CD4-positive, CD25-positive, alpha-beta regulatory T cell (primary cell): Measurements from ENCODE around the gene DOK6. TPM values are rescaled to one million over a fixed set of nuclear protein-coding genes. Genes with fewer than 3 reads are reported as not detected.

Source experiments
- ATAC-seq, 2 donors: fragments of 150-1000 bp; cut with Tn5 transposase; one replicate each; pipeline ENCODE4 v1.10.0; 2021; ENCODE audit warnings: low read depth in 2 of 2, moderate number of reproducible peaks in 2 of 2, moderate library complexity in 1 of 2
- DNase-seq, 3 donors: peaks; one replicate each; pipeline versions ENCODE4 v3.0.0 to v3.0.0-alpha.2; 2012 to 2022; ENCODE audit warnings: mixed read lengths in 1 of 3
- H3K27ac ChIP-seq: one replicate; pipeline ENCODE4 v1.7.0; 2013; ENCODE audit warnings: mild to moderate bottlenecking, low read length; ENCODE audit not compliant: insufficient read depth, poor library complexity, severe bottlenecking
- H3K27me3 ChIP-seq: one replicate; pipeline ENCODE4 v1.7.0; 2013; ENCODE audit warnings: low read length; ENCODE audit not compliant: control insufficient read depth, insufficient read depth
- H3K36me3 ChIP-seq: one replicate; pipeline ENCODE4 v1.7.0; 2013; ENCODE audit warnings: mild to moderate bottlenecking, low read length, moderate library complexity; ENCODE audit not compliant: control insufficient read depth, insufficient read depth
- H3K4me1 ChIP-seq: 2 replicates; pipeline ENCODE4 v1.7.0; 2013; ENCODE audit warnings: mild to moderate bottlenecking, low read length; ENCODE audit not compliant: insufficient read depth, control insufficient read depth, poor library complexity, severe bottlenecking
- H3K4me3 ChIP-seq: one replicate; pipeline ENCODE4 v1.7.0; 2013; ENCODE audit warnings: low read depth, mild to moderate bottlenecking, low read length, moderate library complexity
- H3K9me3 ChIP-seq, 2 experiments: 1 replicate in 1 of 2; 2 replicates in 1 of 2; pipeline ENCODE4 v1.7.0; 2013; ENCODE audit warnings: low read length in 2 of 2, mild to moderate bottlenecking in 1 of 2, moderate library complexity in 1 of 2; ENCODE audit not compliant: control insufficient read depth in 2 of 2
- H3K27ac Mint-ChIP-seq, 3 donors: one replicate each; pipeline ENCODE4 v1.8.0; 2020 to 2022; ENCODE audit warnings: mild to moderate bottlenecking in 3 of 3, mixed read lengths in 3 of 3, moderate library complexity in 2 of 3
- H3K27me3 Mint-ChIP-seq: one replicate; pipeline ENCODE4 v1.8.0; 2022; ENCODE audit warnings: mild to moderate bottlenecking, mixed read lengths
- H3K36me3 Mint-ChIP-seq: one replicate; pipeline ENCODE4 v1.8.0; 2020; ENCODE audit warnings: mixed read lengths
- H3K4me1 Mint-ChIP-seq, 4 donors: one replicate each; pipeline ENCODE4 v1.8.0; 2020 to 2022; ENCODE audit warnings: mixed read lengths in 4 of 4, mild to moderate bottlenecking in 1 of 4
- H3K4me3 Mint-ChIP-seq, 4 donors: one replicate each; pipeline ENCODE4 v1.8.0; 2020 to 2022; ENCODE audit warnings: mild to moderate bottlenecking in 4 of 4, mixed read lengths in 4 of 4, moderate library complexity in 3 of 4
- H3K9me3 Mint-ChIP-seq, 7 donors: one replicate each; pipeline ENCODE4 v1.8.0; 2020 to 2022; ENCODE audit warnings: mixed read lengths in 7 of 7, mild to moderate bottlenecking in 3 of 7, moderate library complexity in 2 of 7
- polyA plus RNA-seq, 4 donors: library from polyadenylated mRNA; unstranded; fragments of 300-500 nt; fragmentation: Illumina TruSeq; gene quantifications; one replicate each; pipeline ENCODE4 v1.2.3, GENCODE V29; 2021
- total RNA-seq: library from RNA; stranded (reverse); gene quantifications from one replicate; pipeline ENCODE4 v1.2.3, GENCODE V29; 2022

Gene DOK6
- total and polyA plus RNA-seq, 5 donors from 2014 or later, result 0.03 TPM; not detected in 4

DNA sequence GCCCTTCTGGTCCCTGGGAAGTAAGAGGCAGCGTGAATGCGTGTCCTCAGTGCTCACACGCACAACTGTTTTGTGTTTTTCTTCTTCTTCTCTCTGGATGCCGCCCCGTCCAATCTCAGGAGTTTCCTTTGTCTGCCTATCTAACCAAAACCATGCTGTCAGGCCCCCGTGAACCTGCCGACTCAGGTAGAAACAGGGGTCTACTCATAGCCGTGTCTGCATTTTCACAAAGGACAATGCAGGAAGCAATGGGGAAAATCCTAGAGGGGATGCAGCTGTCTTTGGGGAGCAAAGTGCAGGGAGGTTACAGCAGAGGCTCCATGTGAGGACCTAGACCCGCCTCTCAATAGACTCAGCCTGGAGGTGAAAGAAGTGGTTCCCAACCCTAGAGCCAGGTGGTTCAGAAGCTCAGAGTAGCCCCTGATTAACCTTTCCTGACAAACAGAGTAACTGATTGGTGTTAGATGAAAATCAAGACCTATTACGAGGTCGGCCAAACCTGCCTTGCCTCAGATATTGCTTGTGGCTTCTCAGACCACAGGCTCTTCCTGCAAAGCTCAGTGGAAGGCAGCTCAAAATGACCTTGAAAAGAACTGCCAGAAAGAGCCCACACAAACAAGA is 497.7 kb downstream of the DOK6 start:
- peak overlapping the region; percentile 73 to 90 (median 87) for H3K4me3 Mint-ChIP-seq
- H3K36me3 Mint-ChIP-seq, result peaks cover 28% of the 10 kb centered on the region
- no peaks in the 10 kb centered on the region for H3K27me3 Mint-ChIP-seq
- peak overlapping the region; percentile 53 for H3K27ac ChIP-seq
- peak; percentile 45 to 46 for ATAC-seq
- H3K27me3 ChIP-seq, result no peaks in the 10 kb centered on the region
- H3K4me1 Mint-ChIP-seq, result peaks cover 25 to 41% (median 38%) of the 10 kb centered on the region in 4 donors
- H3K4me3 ChIP-seq, result peak overlapping the region; percentile 79
- no peaks in the 10 kb centered on the region for H3K9me3 ChIP-seq
- H3K36me3 ChIP-seq, result peaks cover 7% of the 10 kb centered on the region
- peaks cover 0 to 6% (median 0%) of the 10 kb centered on the region in 7 donors for H3K9me3 Mint-ChIP-seq
- H3K4me1 ChIP-seq, result peaks cover 16% of the 10 kb centered on the region
- peak in 1 of 3 donors; percentile 50 for DNase-seq
- H3K27ac Mint-ChIP-seq, result peak overlapping the region in 2 of 3 donors; percentile 80 to 88
